ENCODE results near the gene PSMD6.

PSMD6 gene

GRCh38 chr3:63973406-63973805 is 49.9 kb downstream of the PSMD6 start:
- FAIRE-seq (no peak), DNase-seq (ENCODE audit: insufficient read length) (no peak)
- TF ChIP-seq POLR2AphosphoS5 (IDR thresholded peaks at IDR 0.05; ENCODE audit: low read depth, low read length) (no peak), POLR2A (IDR thresholded peaks at IDR 0.05; ENCODE audit: low read depth, low read length) (no peak), TAF1 (IDR thresholded peaks at IDR 0.05; ENCODE audit: borderline replicate concordance, low read depth, low read length) (no peak)

GRCh38 chr3:63972987-63973386 is 50.3 kb downstream of the PSMD6 start:
- FAIRE-seq, result no peak
- TF ChIP-seq POLR2A (IDR thresholded peaks at IDR 0.05; ENCODE audit: low read depth, low read length) (no peak), TAF1 (IDR thresholded peaks at IDR 0.05; ENCODE audit: borderline replicate concordance, low read depth, low read length) (no peak), POLR2AphosphoS5 (IDR thresholded peaks at IDR 0.05; ENCODE audit: low read depth, low read length) (no peak)
- no peak for DNase-seq (ENCODE audit: insufficient read length)

GRCh38 chr3:63972196-63972595 is 51.1 kb downstream of the PSMD6 start:
- DNase-seq (ENCODE audit: insufficient read length) (no peak), FAIRE-seq (no peak)
- TF ChIP-seq POLR2AphosphoS5 (IDR thresholded peaks at IDR 0.05; ENCODE audit: low read depth, low read length) (no peak), TAF1 (IDR thresholded peaks at IDR 0.05; ENCODE audit: borderline replicate concordance, low read depth, low read length) (no peak), POLR2A (IDR thresholded peaks at IDR 0.05; ENCODE audit: low read depth, low read length) (no peak)

- no peak for FAIRE-seq
- TF ChIP-seq POLR2AphosphoS5 (IDR thresholded peaks at IDR 0.05; ENCODE audit: low read depth, low read length), result no peak
- DNase-seq (ENCODE audit: insufficient read length), result no peak
Measured at GRCh38 chr3:63970631-63971475, 52.4 kb downstream of the PSMD6 start.

- TF ChIP-seq POLR2A (IDR thresholded peaks at IDR 0.05; ENCODE audit: low read depth, low read length) (no peak), TAF1 (IDR thresholded peaks at IDR 0.05; ENCODE audit: borderline replicate concordance, low read depth, low read length) (no peak), POLR2AphosphoS5 (IDR thresholded peaks at IDR 0.05; ENCODE audit: low read depth, low read length) (no peak)
- no peak for FAIRE-seq
- no peak for DNase-seq (ENCODE audit: insufficient read length)
Measured at GRCh38 chr3:63969876-63970275, 53.4 kb downstream of the PSMD6 start.

GRCh38 chr3:63968612-63969350 is 54.5 kb downstream of the PSMD6 start:
- TF ChIP-seq POLR2A (IDR thresholded peaks at IDR 0.05; ENCODE audit: low read depth, low read length) (no peak), TAF1 (IDR thresholded peaks at IDR 0.05; ENCODE audit: borderline replicate concordance, low read depth, low read length) (no peak), POLR2AphosphoS5 (IDR thresholded peaks at IDR 0.05; ENCODE audit: low read depth, low read length) (no peak)
- no peak for DNase-seq (ENCODE audit: insufficient read length)
- FAIRE-seq, result peak; percentile 40

GRCh38 chr3:63967675-63968611 is 55.4 kb downstream of the PSMD6 start:
- peak; percentile 90 for FAIRE-seq
- no peak for TF ChIP-seq TAF1 (IDR thresholded peaks at IDR 0.05; ENCODE audit: borderline replicate concordance, low read depth, low read length)
- TF ChIP-seq POLR2AphosphoS5 (IDR thresholded peaks at IDR 0.05; ENCODE audit: low read depth, low read length), result no peak
- no peak for TF ChIP-seq POLR2A (IDR thresholded peaks at IDR 0.05; ENCODE audit: low read depth, low read length)
- no peak for DNase-seq (ENCODE audit: insufficient read length)

GRCh38 chr3:63966871-63967270 is 56.4 kb downstream of the PSMD6 start:
- no peak for TF ChIP-seq TAF1 (IDR thresholded peaks at IDR 0.05; ENCODE audit: borderline replicate concordance, low read depth, low read length)
- no peak for TF ChIP-seq POLR2AphosphoS5 (IDR thresholded peaks at IDR 0.05; ENCODE audit: low read depth, low read length)
- TF ChIP-seq POLR2A (IDR thresholded peaks at IDR 0.05; ENCODE audit: low read depth, low read length), result no peak
- FAIRE-seq, result no peak

GRCh38 chr3:63966007-63966406 is 57.3 kb downstream of the PSMD6 start:
- DNase-seq (ENCODE audit: insufficient read length), result no peak

More at GRCh38 chr3:63966871-63967270, 56.4 kb downstream of the PSMD6 start:
- no peak for DNase-seq (ENCODE audit: insufficient read length)

GRCh38 chr3:63964681-63965485 is 58.4 kb downstream of the PSMD6 start:
- TF ChIP-seq TAF1 (IDR thresholded peaks at IDR 0.05; ENCODE audit: borderline replicate concordance, low read depth, low read length), result no peak
- TF ChIP-seq POLR2A (IDR thresholded peaks at IDR 0.05; ENCODE audit: low read depth, low read length), result no peak
- no peak for TF ChIP-seq POLR2AphosphoS5 (IDR thresholded peaks at IDR 0.05; ENCODE audit: low read depth, low read length)
- FAIRE-seq (no peak), DNase-seq (ENCODE audit: insufficient read length) (no peak)

More at GRCh38 chr3:63966007-63966406, 57.3 kb downstream of the PSMD6 start:
- FAIRE-seq, result no peak
- no peak for TF ChIP-seq TAF1 (IDR thresholded peaks at IDR 0.05; ENCODE audit: borderline replicate concordance, low read depth, low read length)
- TF ChIP-seq POLR2A (IDR thresholded peaks at IDR 0.05; ENCODE audit: low read depth, low read length), result no peak
